ENCODE results near the gene NSDHL. TPM values are rescaled to one million over a fixed set of nuclear protein-coding genes. Genes with fewer than 3 reads are reported as not detected.

Gene NSDHL
- total and polyA plus RNA-seq, 2 experiments from 2014 or later = 14.6 to 69.6 TPM

DNA sequence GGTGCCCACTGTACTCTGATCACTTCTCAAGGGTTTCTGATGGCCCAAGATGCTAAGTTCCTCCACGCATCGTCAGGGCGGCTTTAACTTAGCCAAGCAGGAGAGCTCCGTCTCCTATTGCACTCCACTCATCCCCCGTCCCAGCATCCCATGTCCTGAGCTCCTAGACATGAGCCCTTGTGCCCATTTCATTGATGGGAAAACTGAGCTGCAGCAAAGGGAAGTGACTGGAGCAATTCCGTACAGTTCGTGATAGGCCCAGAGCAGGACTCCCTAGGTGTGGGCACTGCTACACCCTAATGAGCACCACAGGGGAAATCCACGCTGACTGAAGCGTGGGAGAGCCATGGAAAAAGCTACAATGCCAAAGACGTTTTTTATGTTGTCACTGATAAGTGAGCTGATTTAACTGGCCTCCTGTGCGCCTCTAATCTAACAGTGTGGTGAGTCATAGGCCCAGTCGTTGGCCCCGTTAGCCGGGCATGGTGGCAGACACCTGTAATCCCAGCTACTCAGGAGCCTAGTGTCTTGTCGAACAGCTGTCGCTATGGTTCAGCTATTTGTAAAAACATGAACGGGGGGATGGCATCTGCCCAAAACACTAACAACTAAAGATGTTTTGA, 14.9 kb downstream of the NSDHL start:
- peaks cover 5% of the 10 kb centered on the region for H3K4me1 ChIP-seq (ENCODE audit: low read depth)
- H3K9me3 ChIP-seq (ENCODE audit: low read depth) = no peaks in the 10 kb centered on the region
- H3K4me3 ChIP-seq = no peak overlapping the region
- H3K36me3 ChIP-seq = no peaks in the 10 kb centered on the region
- H3K27me3 ChIP-seq = no peaks in the 10 kb centered on the region
- peak in 1 of 2 donors; percentile 5 for DNase-seq (ENCODE audit: low read depth in 1 of 2, low spot score in 1 of 2)
- TF ChIP-seq, protein P1, sequence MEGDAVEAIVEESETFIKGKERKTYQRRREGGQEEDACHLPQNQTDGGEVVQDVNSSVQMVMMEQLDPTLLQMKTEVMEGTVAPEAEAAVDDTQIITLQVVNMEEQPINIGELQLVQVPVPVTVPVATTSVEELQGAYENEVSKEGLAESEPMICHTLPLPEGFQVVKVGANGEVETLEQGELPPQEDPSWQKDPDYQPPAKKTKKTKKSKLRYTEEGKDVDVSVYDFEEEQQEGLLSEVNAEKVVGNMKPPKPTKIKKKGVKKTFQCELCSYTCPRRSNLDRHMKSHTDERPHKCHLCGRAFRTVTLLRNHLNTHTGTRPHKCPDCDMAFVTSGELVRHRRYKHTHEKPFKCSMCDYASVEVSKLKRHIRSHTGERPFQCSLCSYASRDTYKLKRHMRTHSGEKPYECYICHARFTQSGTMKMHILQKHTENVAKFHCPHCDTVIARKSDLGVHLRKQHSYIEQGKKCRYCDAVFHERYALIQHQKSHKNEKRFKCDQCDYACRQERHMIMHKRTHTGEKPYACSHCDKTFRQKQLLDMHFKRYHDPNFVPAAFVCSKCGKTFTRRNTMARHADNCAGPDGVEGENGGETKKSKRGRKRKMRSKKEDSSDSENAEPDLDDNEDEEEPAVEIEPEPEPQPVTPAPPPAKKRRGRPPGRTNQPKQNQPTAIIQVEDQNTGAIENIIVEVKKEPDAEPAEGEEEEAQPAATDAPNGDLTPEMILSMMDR (IDR thresholded peaks at IDR 0.05; ENCODE audit: low read depth, low read length) = no peak
- H3K27ac ChIP-seq = no peak overlapping the region

DNA sequence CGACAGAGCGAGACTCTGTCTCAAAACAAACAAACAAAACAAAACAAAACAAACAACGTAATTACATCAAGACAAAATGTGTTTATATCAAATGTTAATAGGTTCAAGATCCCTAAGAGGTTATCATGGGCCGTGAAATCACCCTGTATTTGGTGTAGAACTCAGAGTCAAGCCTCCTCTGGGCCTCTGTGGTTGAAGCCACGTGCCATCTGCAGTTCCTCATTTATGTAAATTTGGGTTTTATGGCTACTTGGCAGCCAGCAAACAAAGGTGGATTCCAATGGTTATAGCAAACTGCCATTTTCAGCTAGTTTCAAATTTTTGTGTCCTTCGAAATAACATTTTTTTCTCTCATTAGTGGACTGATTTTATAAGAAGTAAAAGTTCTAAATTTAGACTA, 16.4 kb downstream of the NSDHL start:
- DNase-seq (ENCODE audit: low read depth in 1 of 2, low spot score in 1 of 2) = no peak
- no peaks in the 10 kb centered on the region for H3K27me3 ChIP-seq
- no peaks in the 10 kb centered on the region for H3K9me3 ChIP-seq (ENCODE audit: low read depth)
- TF ChIP-seq, protein P1 (IDR thresholded peaks at IDR 0.05; ENCODE audit: low read depth, low read length) = no peak
- no peak overlapping the region for H3K4me3 ChIP-seq
- peaks cover 5% of the 10 kb centered on the region for H3K4me1 ChIP-seq (ENCODE audit: low read depth)
- no peak overlapping the region for H3K27ac ChIP-seq
- H3K36me3 ChIP-seq = no peaks in the 10 kb centered on the region

DNA sequence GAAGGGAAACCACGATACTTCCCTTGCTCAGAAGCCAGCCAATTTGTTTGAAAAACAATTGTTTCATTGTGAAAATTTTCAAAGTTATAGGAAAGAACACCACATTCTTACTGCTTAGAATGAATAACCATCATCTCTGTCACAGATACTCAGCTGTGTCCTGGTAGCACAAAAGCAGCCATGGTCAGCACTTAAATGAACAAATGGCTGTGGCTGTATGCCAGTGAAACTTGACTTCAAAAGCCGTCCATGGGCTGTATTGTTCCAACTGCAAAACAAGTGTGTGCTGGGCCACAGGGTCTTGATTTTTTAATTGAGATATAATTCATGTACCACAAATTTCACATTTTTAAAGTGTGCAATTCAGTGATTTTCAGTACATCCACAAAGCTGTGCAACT, 19.6 kb downstream of the NSDHL start:
- no peaks in the 10 kb centered on the region for H3K9me3 ChIP-seq (ENCODE audit: low read depth)
- H3K27ac ChIP-seq = no peak overlapping the region
- H3K27me3 ChIP-seq = no peaks in the 10 kb centered on the region
- no peak overlapping the region for H3K4me3 ChIP-seq
- no peak for DNase-seq (ENCODE audit: low read depth in 1 of 2, low spot score in 1 of 2)
- H3K4me1 ChIP-seq (ENCODE audit: low read depth) = no peaks in the 10 kb centered on the region
- H3K36me3 ChIP-seq = no peaks in the 10 kb centered on the region
- TF ChIP-seq, protein P1 (IDR thresholded peaks at IDR 0.05; ENCODE audit: low read depth, low read length) = no peak

DNA sequence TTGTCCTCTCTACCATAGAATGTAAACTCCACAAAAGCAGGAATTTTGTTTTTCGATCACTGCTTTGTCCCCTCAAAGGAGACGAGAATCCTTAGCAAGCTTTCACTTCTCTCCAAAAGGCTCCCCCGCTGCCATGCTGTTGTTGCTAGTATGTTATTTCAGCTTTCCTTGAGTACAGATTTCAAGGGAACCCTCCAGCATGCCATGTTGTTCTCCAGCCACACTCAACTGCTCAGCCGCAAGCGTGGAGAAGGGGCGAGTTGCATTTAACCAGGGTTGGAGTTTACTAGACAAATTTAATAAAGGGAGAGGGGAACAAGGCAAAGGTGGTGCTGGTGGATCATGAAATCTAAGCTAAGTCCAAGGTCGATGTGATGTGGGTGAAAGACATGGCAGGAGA, 23.1 kb downstream of the NSDHL start:
- H3K36me3 ChIP-seq = peaks cover under 1% of the 10 kb centered on the region
- no peaks in the 10 kb centered on the region for H3K9me3 ChIP-seq (ENCODE audit: low read depth)
- no peak overlapping the region for H3K27ac ChIP-seq
- TF ChIP-seq, protein P1 (IDR thresholded peaks at IDR 0.05; ENCODE audit: low read depth, low read length) = no peak
- no peaks in the 10 kb centered on the region for H3K4me1 ChIP-seq (ENCODE audit: low read depth)
- H3K27me3 ChIP-seq = no peaks in the 10 kb centered on the region
- no peak overlapping the region for H3K4me3 ChIP-seq
- DNase-seq (ENCODE audit: low read depth in 1 of 2, low spot score in 1 of 2) = no peak

DNA sequence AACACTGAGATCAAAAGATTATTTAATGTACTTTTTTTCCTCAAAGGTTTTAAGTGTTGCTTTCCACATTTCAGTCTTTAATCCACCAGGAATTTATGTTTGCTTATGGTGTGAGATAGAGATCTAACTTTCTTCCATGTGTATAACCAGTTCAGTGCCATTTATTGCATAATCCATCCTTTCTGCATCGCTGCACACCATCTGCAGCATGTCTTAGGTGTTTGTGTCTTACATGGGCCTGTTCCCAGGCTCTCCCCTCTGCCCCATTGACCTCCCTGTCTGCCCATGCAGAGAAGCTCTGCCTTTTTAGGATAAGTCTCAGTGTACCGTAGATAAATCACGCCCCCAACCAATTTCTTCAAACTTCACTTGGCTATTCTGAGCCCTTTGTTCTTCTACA, 30.3 kb downstream of the NSDHL start:
- TF ChIP-seq, protein P1 (IDR thresholded peaks at IDR 0.05; ENCODE audit: low read depth, low read length) = no peak
- no peaks in the 10 kb centered on the region for H3K9me3 ChIP-seq (ENCODE audit: low read depth)
- peaks cover 8% of the 10 kb centered on the region for H3K36me3 ChIP-seq

More for the DNA sequence above, 30.3 kb downstream of the NSDHL start:
- no peak overlapping the region for H3K27ac ChIP-seq
- no peaks in the 10 kb centered on the region for H3K27me3 ChIP-seq
- DNase-seq (ENCODE audit: low read depth in 1 of 2, low spot score in 1 of 2) = peak in 1 of 2 donors; percentile 3
- H3K4me1 ChIP-seq (ENCODE audit: low read depth) = no peaks in the 10 kb centered on the region
- H3K4me3 ChIP-seq = no peak overlapping the region
